ENCODE measurements around the gene CLDN1.

The CLDN1 gene

GRCh38 chr3:190322604-190323245, 479 bp upstream of the CLDN1 start:
- Mint-ChIP-seq H3K27ac (no peak overlapping the region), H3K36me3 (no peaks in the 10 kb centered on the region), H3K4me1 (peaks cover 11% of the 10 kb centered on the region), H3K27me3 (peaks cover 29% of the 10 kb centered on the region), H3K4me3 (peak overlapping the region; percentile 29), H3K9me3 (no peaks in the 10 kb centered on the region)
- CTCF ChIA-PET, result interaction anchor here (0.9 to 2.6 kb wide), 14 partner anchors 9 to 374 kb away, joined by 3 to 21 read pairs (median 4); no protein-coding TSS in a partner anchor
- DNase-seq, result no peak

- CTCF ChIA-PET, result interaction anchor here (0.6 to 2.6 kb wide), 3 partner anchors 19 to 359 kb away, joined by 3 to 21 read pairs (median 8); no protein-coding TSS in a partner anchor
- Mint-ChIP-seq H3K27me3 (peaks cover 29% of the 10 kb centered on the region), H3K9me3 (no peaks in the 10 kb centered on the region), H3K4me1 (peaks cover 11% of the 10 kb centered on the region), H3K36me3 (no peaks in the 10 kb centered on the region), H3K27ac (no peak overlapping the region), H3K4me3 (no peak overlapping the region)
- no peak for DNase-seq
Observed at GRCh38 chr3:190320594-190321362, 1.5 kb downstream of the CLDN1 start.

- H3K4me3 Mint-ChIP-seq, result no peak overlapping the region
- no peak for DNase-seq
- peaks cover 11% of the 10 kb centered on the region for H3K4me1 Mint-ChIP-seq
- CTCF ChIA-PET, result no interaction called here
- no peaks in the 10 kb centered on the region for H3K9me3 Mint-ChIP-seq
- peaks cover 29% of the 10 kb centered on the region for H3K27me3 Mint-ChIP-seq
- no peaks in the 10 kb centered on the region for H3K36me3 Mint-ChIP-seq
- no peak overlapping the region for H3K27ac Mint-ChIP-seq
Observed at GRCh38 chr3:190319660-190320059, 2.6 kb downstream of the CLDN1 start.

GRCh38 chr3:190318666-190319065, 3.6 kb downstream of the CLDN1 start:
- Mint-ChIP-seq H3K27ac (no peak overlapping the region), H3K4me1 (peaks cover 11% of the 10 kb centered on the region), H3K4me3 (no peak overlapping the region), H3K27me3 (peaks cover 27% of the 10 kb centered on the region), H3K36me3 (no peaks in the 10 kb centered on the region), H3K9me3 (no peaks in the 10 kb centered on the region)
- DNase-seq, result no peak
- CTCF ChIA-PET, result no interaction called here

- Mint-ChIP-seq H3K27ac (no peak overlapping the region), H3K36me3 (no peaks in the 10 kb centered on the region), H3K27me3 (no peaks in the 10 kb centered on the region), H3K4me3 (no peak overlapping the region), H3K9me3 (no peaks in the 10 kb centered on the region), H3K4me1 (no peaks in the 10 kb centered on the region)
- DNase-seq, result no peak
- CTCF ChIA-PET, result no interaction called here
Observed at GRCh38 chr3:190314741-190315140, 7.5 kb downstream of the CLDN1 start.

- Mint-ChIP-seq H3K9me3 (no peaks in the 10 kb centered on the region), H3K27me3 (no peaks in the 10 kb centered on the region), H3K4me1 (peaks cover 12% of the 10 kb centered on the region), H3K4me3 (no peak overlapping the region), H3K27ac (no peak overlapping the region), H3K36me3 (no peaks in the 10 kb centered on the region)
- CTCF ChIA-PET, result interaction anchor here (0.6 kb wide), 1 partner anchor 12 kb away, joined by 5 read pairs; no protein-coding TSS in a partner anchor
- no peak for DNase-seq
Observed at GRCh38 chr3:190309414-190309813, 12.8 kb downstream of the CLDN1 start.

- no peaks in the 10 kb centered on the region for H3K9me3 Mint-ChIP-seq
- H3K27ac Mint-ChIP-seq, result no peak overlapping the region
- H3K36me3 Mint-ChIP-seq, result no peaks in the 10 kb centered on the region
- DNase-seq, result no peak
- peaks cover 12% of the 10 kb centered on the region for H3K4me1 Mint-ChIP-seq
- no peaks in the 10 kb centered on the region for H3K27me3 Mint-ChIP-seq
- no peak overlapping the region for H3K4me3 Mint-ChIP-seq
- CTCF ChIA-PET, result no interaction called here
Observed at GRCh38 chr3:190308154-190308553, 14.1 kb downstream of the CLDN1 start.

- Mint-ChIP-seq H3K4me3 (no peak overlapping the region), H3K27me3 (no peaks in the 10 kb centered on the region), H3K27ac (no peak overlapping the region), H3K9me3 (no peaks in the 10 kb centered on the region), H3K4me1 (peaks cover 12% of the 10 kb centered on the region), H3K36me3 (no peaks in the 10 kb centered on the region)
- CTCF ChIA-PET, result interaction anchor here (0.9 to 1.8 kb wide), 2 partner anchors 15 to 16 kb away, joined by 3 to 4 read pairs; partner anchors contain the start of gene CLDN1
- DNase-seq, result no peak
Observed at GRCh38 chr3:190307164-190307545, 15.1 kb downstream of the CLDN1 start.

- Mint-ChIP-seq H3K27me3 (no peaks in the 10 kb centered on the region), H3K36me3 (no peaks in the 10 kb centered on the region), H3K4me3 (no peak overlapping the region), H3K9me3 (no peaks in the 10 kb centered on the region), H3K27ac (no peak overlapping the region), H3K4me1 (peaks cover 16% of the 10 kb centered on the region)
- no peak for DNase-seq
- CTCF ChIA-PET, result interaction anchor here (0.9 to 1.8 kb wide), 2 partner anchors 15 to 17 kb away, joined by 3 to 4 read pairs; partner anchors contain the start of gene CLDN1
Observed at GRCh38 chr3:190306513-190307163, 15.6 kb downstream of the CLDN1 start.

- H3K27me3 Mint-ChIP-seq, result no peaks in the 10 kb centered on the region
- H3K27ac Mint-ChIP-seq, result no peak overlapping the region
- H3K4me3 Mint-ChIP-seq, result no peak overlapping the region
- CTCF ChIA-PET, result interaction anchor here (1.8 kb wide), 1 partner anchor 16 kb away, joined by 4 read pairs; the partner anchor contains the start of gene CLDN1
- H3K4me1 Mint-ChIP-seq, result peaks cover 19% of the 10 kb centered on the region
- H3K9me3 Mint-ChIP-seq, result no peaks in the 10 kb centered on the region
- H3K36me3 Mint-ChIP-seq, result no peaks in the 10 kb centered on the region
- no peak for DNase-seq
Observed at GRCh38 chr3:190306026-190306425, 16.2 kb downstream of the CLDN1 start.

GRCh38 chr3:190305406-190305805, 16.8 kb downstream of the CLDN1 start:
- Mint-ChIP-seq H3K4me1 (peaks cover 19% of the 10 kb centered on the region), H3K27me3 (no peaks in the 10 kb centered on the region), H3K4me3 (no peak overlapping the region), H3K9me3 (no peaks in the 10 kb centered on the region), H3K27ac (no peak overlapping the region), H3K36me3 (no peaks in the 10 kb centered on the region)
- no peak for DNase-seq
- CTCF ChIA-PET, result interaction anchor here (0.6 kb wide), 1 partner anchor 17 kb away, joined by 3 read pairs; the partner anchor contains the start of gene CLDN1

- Mint-ChIP-seq H3K27me3 (no peaks in the 10 kb centered on the region), H3K27ac (no peak overlapping the region), H3K4me3 (no peak overlapping the region), H3K4me1 (peaks cover 19% of the 10 kb centered on the region), H3K36me3 (no peaks in the 10 kb centered on the region), H3K9me3 (no peaks in the 10 kb centered on the region)
- DNase-seq, result no peak
- CTCF ChIA-PET, result no interaction called here
Observed at GRCh38 chr3:190303884-190304283, 18.4 kb downstream of the CLDN1 start.

- Mint-ChIP-seq H3K9me3 (no peaks in the 10 kb centered on the region), H3K4me3 (no peak overlapping the region), H3K4me1 (peaks cover 18% of the 10 kb centered on the region), H3K27me3 (no peaks in the 10 kb centered on the region), H3K36me3 (no peaks in the 10 kb centered on the region), H3K27ac (no peak overlapping the region)
- CTCF ChIA-PET, result interaction anchor here (0.8 to 1.0 kb wide), 2 partner anchors 23 to 46 kb away, joined by 3 read pairs; no protein-coding TSS in a partner anchor
- DNase-seq, result no peak
Observed at GRCh38 chr3:190302212-190302867, 19.9 kb downstream of the CLDN1 start.

GRCh38 chr3:190301591-190301990, 20.7 kb downstream of the CLDN1 start:
- peak overlapping the region; percentile 2 for H3K4me3 Mint-ChIP-seq

More at GRCh38 chr3:190301591-190301990, 20.7 kb downstream of the CLDN1 start:
- no peaks in the 10 kb centered on the region for H3K36me3 Mint-ChIP-seq
- H3K27me3 Mint-ChIP-seq, result no peaks in the 10 kb centered on the region
- H3K27ac Mint-ChIP-seq, result peak overlapping the region; percentile 58
- no peaks in the 10 kb centered on the region for H3K9me3 Mint-ChIP-seq
- peaks cover 11% of the 10 kb centered on the region for H3K4me1 Mint-ChIP-seq
- no peak for DNase-seq
- CTCF ChIA-PET, result interaction anchor here (1.0 kb wide), 1 partner anchor 45 kb away, joined by 3 read pairs; no protein-coding TSS in a partner anchor

Measured in activated naive CD4-positive, alpha-beta T cell treated with anti-CD3 and anti-CD28 coated beads, Interleukin-2, amount 10 ng/mL, durations not matched to agents 7 days and 5 days (primary cell).